ENCODE measurements around the gene MYLK2.
A peak's percentile ranks its signal among the peaks of the same experiment; 100 is the strongest.

Gene MYLK2

GRCh38 chr20:31879143-31879987 lies 60.2 kb downstream of the MYLK2 start:
- FAIRE-seq: peak; percentile 84

GRCh38 chr20:31881945-31882344 lies 62.8 kb downstream of the MYLK2 start:
- no peak for FAIRE-seq

GRCh38 chr20:31883829-31884228 lies 64.7 kb downstream of the MYLK2 start:
- FAIRE-seq: no peak
